NT2/D1 (cell line): Measurements from ENCODE around the gene C9orf43.
A peak's percentile ranks its signal among the peaks of the same experiment; 100 is the strongest.
"Not testable (repeated sequence)": the region's sequence is repeated elsewhere in the genome, so short reads cannot be mapped to it uniquely, and the experiment has no call there.

Experiments
- DNase-seq: peaks from one replicate; pipeline ENCODE4 v3.0.0-alpha.2; 2011; ENCODE audit warnings: low read depth, low spot score
- H3K27me3 ChIP-seq: 2 replicates; pipeline ENCODE4 v1.6.0; 2011; ENCODE audit warnings: mild to moderate bottlenecking; ENCODE audit not compliant: insufficient read length, insufficient read depth
- H3K36me3 ChIP-seq: 2 replicates; pipeline ENCODE4 v1.6.1; 2011; ENCODE audit warnings: mild to moderate bottlenecking, low read length, mixed read lengths; ENCODE audit not compliant: insufficient read depth, insufficient read length
- H3K4me1 ChIP-seq: 2 replicates; pipeline ENCODE4 v1.5.1; 2011; ENCODE audit not compliant: insufficient read depth, insufficient read length
- H3K4me3 ChIP-seq: 2 replicates; pipeline ENCODE4 v1.5.1; 2011; ENCODE audit warnings: low read depth; ENCODE audit not compliant: insufficient read length
- H3K9ac ChIP-seq: 2 replicates; pipeline ENCODE4 v1.6.0; 2011; ENCODE audit warnings: low read depth; ENCODE audit not compliant: insufficient read length
- H3K9me3 ChIP-seq: 2 replicates; pipeline ENCODE4 v1.5.1; 2011; ENCODE audit warnings: mild to moderate bottlenecking, low read length; ENCODE audit not compliant: insufficient read depth
- SUZ12 ChIP-seq: IDR thresholded peaks from 2 replicates; pipeline ENCODE4 v1.6.1; 2011; ENCODE audit not compliant: insufficient read length, insufficient read depth; ENCODE audit errors: extremely low read depth
- YY1 ChIP-seq: IDR thresholded peaks from 2 replicates; pipeline ENCODE4 v1.6.1; 2011; ENCODE audit not compliant: insufficient read length, insufficient read depth
- ZNF274 ChIP-seq: IDR thresholded peaks from 2 replicates; pipeline ENCODE4 v1.6.1; 2011; ENCODE audit warnings: mild to moderate bottlenecking, low read depth, low read length

C9orf43 gene, protein sequence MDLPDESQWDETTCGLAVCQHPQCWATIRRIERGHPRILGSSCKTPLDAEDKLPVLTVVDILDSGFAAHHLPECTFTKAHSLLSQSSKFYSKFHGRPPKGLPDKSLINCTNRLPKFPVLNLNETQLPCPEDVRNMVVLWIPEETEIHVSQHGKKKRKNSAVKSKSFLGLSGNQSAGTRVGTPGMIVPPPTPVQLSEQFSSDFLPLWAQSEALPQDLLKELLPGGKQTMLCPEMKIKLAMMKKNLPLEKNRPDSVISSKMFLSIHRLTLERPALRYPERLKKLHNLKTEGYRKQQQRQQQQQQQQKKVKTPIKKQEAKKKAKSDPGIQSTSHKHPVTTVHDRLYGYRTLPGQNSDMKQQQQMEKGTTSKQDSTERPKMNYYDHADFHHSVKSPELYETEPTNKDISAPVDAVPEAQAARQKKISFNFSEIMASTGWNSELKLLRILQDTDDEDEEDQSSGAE

DNA sequence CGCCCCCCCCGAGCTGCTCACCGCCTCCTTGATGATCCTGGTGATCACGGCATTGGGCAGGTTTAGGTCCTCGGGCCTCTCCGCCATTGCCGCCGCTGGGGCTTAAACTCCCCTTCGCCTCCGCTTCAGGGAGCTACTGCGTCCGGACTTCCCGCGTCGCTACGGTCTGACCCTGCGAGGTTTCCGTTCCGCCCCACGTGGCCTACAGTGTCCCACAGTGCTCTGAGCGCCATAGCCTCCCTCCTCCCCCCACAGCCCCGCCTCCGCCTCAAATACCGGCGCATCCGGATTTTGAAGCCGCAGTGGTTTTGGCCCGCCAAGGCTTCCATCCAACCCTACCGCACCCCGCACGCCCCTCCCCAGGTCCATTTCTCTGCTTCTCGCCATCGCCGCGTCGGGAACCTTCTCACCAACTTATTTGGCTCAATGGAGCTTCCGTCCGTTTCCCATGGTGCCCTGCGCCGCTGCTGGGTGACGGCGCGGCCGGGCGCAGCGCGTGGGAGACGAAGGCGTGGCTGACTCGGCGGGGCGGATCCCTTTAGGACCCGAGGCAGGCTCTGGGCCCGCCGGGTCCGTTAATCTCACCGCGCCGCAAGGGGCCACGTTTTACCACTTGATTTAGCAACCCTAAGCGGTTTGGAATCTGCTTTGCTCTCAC lies at the start of gene C9orf43, which contains the start of gene POLE3:
TSS of gene C9orf43 (plus strand) at position 541 of the 658 bp plus-strand sequence. CDS start 2,747 bp downstream, outside the sequence.
TSS of gene POLE3 (minus strand) at position 469 of the 658 bp plus-strand sequence. CDS start at position 87, 382 bp downstream.
- H3K4me3 ChIP-seq: peak within 1 kb of the TSS; percentile 97
- no peaks in the 10 kb centered on the region for H3K9me3 ChIP-seq
- peak within 1 kb of the TSS; percentile 93 for H3K9ac ChIP-seq
- DNase-seq: peak; percentile 96
- H3K27me3 ChIP-seq: no peaks in the 10 kb centered on the region
- H3K36me3 ChIP-seq: peaks cover 33% of the 10 kb centered on the region
- no peak for TF ChIP-seq ZNF274
- peak; percentile 17 for TF ChIP-seq YY1
- no peaks in the 10 kb centered on the region for H3K4me1 ChIP-seq

DNA sequence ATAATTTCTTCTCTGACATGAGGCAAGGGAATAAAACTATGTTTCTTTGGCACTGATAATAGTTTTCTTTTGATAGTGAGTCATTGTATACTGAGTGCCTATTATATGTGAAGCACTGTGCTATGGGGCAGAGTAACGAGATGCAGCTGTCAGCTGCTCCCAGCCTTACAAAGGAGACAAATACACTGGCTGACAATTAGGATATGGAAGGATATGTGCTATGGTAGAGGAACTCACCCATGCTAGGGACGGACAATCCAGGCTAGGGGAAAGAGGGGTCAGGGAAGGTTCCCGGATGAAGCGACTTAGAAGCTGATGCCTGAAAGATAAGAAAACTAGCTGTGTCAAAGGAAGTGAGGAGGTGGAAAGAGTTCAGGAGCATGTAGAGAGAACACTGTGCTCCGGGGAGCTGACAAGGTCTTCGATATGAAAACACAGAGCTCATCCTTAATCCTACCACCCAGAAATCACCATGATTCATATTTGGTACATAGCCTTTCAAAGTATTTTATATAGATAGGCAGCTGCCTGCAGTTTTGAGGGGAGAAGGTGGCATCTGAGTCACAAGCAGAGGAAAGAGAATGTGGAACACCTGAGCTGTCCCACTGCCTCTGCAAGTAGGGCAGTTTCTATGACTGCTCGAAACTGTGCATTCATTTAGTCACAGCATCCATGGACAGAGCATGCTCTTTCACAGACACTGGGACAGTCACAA lies 49.1 kb upstream of the C9orf43 start:
- Histone ChIP-seq H3K4me3 (no peak overlapping the region), H3K27me3 (peaks cover 5% of the 10 kb centered on the region), H3K9ac (no peak overlapping the region), H3K4me1 (peaks cover 3% of the 10 kb centered on the region), H3K36me3 (no peaks in the 10 kb centered on the region), H3K9me3 (no peaks in the 10 kb centered on the region)
- no peak for TF ChIP-seq ZNF274
- TF ChIP-seq SUZ12: no peak
- TF ChIP-seq YY1: no peak
- DNase-seq: no peak

DNA sequence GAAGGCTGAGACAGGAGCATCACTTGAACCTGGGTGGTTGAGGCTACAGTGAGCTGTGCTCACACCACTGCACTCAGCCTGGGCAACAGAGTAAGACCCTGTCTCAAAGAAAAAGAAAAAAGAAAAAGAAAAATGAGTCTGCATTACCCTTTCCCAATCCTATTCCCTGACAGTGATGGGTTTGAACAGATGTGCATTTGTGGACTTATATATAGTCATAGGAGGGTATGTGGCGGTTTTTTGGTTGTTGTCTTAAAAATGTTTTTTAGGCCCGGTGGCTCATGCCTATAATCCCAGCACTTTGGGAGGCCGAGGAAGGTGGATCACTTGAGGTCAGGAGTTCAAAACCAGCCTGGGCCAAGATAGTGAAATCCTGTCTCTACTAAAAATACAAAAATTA lies 47.2 kb upstream of the C9orf43 start:
- DNase-seq: no peak
- no peaks in the 10 kb centered on the region for H3K36me3 ChIP-seq
- TF ChIP-seq YY1 (no peak), SUZ12 (no peak), ZNF274 (no peak)
- H3K4me3 ChIP-seq: no peak overlapping the region
- H3K4me1 ChIP-seq: peaks cover 3% of the 10 kb centered on the region
- no peaks in the 10 kb centered on the region for H3K9me3 ChIP-seq
- peaks cover 5% of the 10 kb centered on the region for H3K27me3 ChIP-seq
- H3K9ac ChIP-seq: no peak overlapping the region

DNA sequence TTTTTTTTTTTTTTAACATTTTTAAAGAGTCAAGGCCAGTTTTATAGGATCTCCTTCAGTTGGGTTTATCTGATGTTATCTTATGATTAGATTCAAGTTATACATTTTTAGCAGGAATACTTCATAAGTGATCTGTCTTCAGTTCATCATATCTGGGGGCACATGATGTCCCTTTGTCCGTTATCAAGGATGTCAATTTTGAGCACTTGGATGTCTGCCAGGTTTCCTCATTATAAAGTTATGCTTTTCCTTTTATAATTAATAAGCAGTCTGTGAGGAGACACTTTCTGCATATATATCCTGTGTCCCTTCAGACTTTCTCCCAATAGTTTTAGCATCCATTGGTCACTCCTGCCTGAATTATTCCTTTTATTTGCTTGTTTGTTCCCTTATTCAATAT lies 45.6 kb upstream of the C9orf43 start:
- Histone ChIP-seq H3K27me3 (peaks cover 2% of the 10 kb centered on the region), H3K36me3 (no peaks in the 10 kb centered on the region), H3K9ac (no peak overlapping the region), H3K4me3 (no peak overlapping the region), H3K4me1 (peaks cover 8% of the 10 kb centered on the region), H3K9me3 (no peaks in the 10 kb centered on the region)
- TF ChIP-seq YY1 (no peak), SUZ12 (no peak)
- DNase-seq: no peak

DNA sequence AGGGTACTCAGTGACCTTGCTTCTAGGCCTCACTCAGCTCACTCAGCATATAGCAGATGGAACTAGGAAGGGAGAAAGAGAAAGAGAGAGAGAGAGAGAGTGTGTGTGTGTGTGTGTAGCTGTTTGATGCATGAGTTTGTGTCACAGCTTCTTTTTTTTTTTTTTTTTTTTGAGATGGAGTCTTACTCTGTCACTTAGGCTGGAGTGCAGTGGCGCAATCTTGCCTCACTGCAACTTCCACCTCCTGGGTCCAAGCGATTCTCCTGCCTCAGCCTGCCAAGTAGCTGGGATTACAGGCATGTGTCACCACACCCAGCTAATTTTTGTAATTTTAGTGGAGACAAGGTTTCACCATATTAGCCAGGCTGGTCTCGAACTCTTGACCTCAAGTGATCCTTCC lies 44.9 kb upstream of the C9orf43 start:
- not testable (repeated sequence) for H3K9me3 ChIP-seq, DNase-seq, H3K9ac ChIP-seq, H3K27me3 ChIP-seq, H3K4me3 ChIP-seq, H3K36me3 ChIP-seq
- H3K4me1 ChIP-seq: peaks cover 10% of the 10 kb centered on the region

DNA sequence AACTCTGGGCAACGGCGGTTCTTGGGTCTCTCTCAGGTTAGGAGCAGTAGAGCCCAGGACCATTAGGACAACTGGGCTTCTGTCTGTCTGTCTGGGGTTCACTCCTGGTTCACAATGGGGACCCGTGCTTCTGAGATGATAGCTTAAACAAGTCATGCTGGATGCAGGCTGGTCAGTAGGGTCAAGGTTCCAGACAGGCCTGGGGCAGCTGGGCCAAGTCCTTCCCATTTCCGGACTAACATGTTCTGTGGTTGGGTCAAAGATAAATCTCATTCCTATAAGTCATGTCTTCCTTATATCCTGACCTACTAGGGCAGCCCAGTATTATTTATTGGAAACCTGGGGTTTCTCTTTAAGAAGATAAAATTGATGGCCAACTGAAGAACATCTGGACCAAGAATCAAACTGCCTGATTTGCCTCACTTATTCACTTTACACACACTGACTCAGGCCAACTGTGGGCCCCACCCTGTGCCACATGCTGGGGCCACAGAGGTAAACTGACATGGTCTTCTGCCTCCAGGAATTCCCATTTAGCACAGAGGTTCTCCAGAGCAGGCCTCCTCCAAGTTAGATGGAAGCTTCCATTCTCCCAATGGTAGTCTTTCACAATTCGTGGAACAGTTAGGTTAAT lies 42.1 kb upstream of the C9orf43 start:
- DNase-seq: no peak
- no peaks in the 10 kb centered on the region for H3K9me3 ChIP-seq
- H3K27me3 ChIP-seq: no peaks in the 10 kb centered on the region
- peaks cover 15% of the 10 kb centered on the region for H3K36me3 ChIP-seq
- H3K9ac ChIP-seq: no peak overlapping the region
- peaks cover 8% of the 10 kb centered on the region for H3K4me1 ChIP-seq
- TF ChIP-seq YY1: no peak
- no peak for TF ChIP-seq ZNF274
- no peak for TF ChIP-seq SUZ12
- no peak overlapping the region for H3K4me3 ChIP-seq
